CD14-positive monocyte (primary cell): Measurements from ENCODE around the gene RASSF1. TPM values are rescaled to one million over a fixed set of nuclear protein-coding genes. Genes with fewer than 3 reads are reported as not detected.

Source experiments
- DNase-seq, 3 donors: peaks; one replicate each; pipeline ENCODE4 v3.0.0-alpha.2; 2011 to 2022
- H2AFZ ChIP-seq: 2 replicates; pipeline ENCODE4 v1.6.0; 2012; ENCODE audit warnings: mild to moderate bottlenecking, low read depth, low read length, inconsistent platforms; ENCODE audit not compliant: insufficient read depth, poor library complexity, severe bottlenecking
- H3K27ac ChIP-seq, 2 donors: 1 replicate in 1 of 2; 2 replicates in 1 of 2; pipeline ENCODE4 v1.5.1; 2012 to 2013; ENCODE audit warnings: low read length in 2 of 2, control low read depth in 1 of 2, inconsistent platforms in 1 of 2, low read depth in 1 of 2, mild to moderate bottlenecking in 1 of 2
- H3K27me3 ChIP-seq, 2 donors: one replicate each; pipeline versions ENCODE4 v1.6.0 to v1.6.1; 2011 to 2013; ENCODE audit warnings: low read length in 2 of 2; ENCODE audit not compliant: control insufficient read depth in 2 of 2, insufficient read depth in 2 of 2
- H3K36me3 ChIP-seq, 2 donors: replicated peaks in 1 of 2; 1 replicate in 1 of 2; 2 replicates in 1 of 2; pipeline versions ENCODE4 v1.5.1 to v1.6.1; 2012 to 2013; ENCODE audit warnings: low read length in 2 of 2, control low read depth in 1 of 2, inconsistent platforms in 1 of 2, mild to moderate bottlenecking in 1 of 2; ENCODE audit not compliant: insufficient read depth in 2 of 2, control insufficient read depth in 1 of 2
- H3K4me1 ChIP-seq, 2 donors: 1 replicate in 1 of 2; 2 replicates in 1 of 2; pipeline versions ENCODE4 v1.5.1 to v1.6.1; 2012 to 2013; ENCODE audit warnings: low read length in 2 of 2, control low read depth in 1 of 2, inconsistent platforms in 1 of 2, mild to moderate bottlenecking in 1 of 2, moderate library complexity in 1 of 2; ENCODE audit not compliant: insufficient read depth in 2 of 2, control insufficient read depth in 1 of 2
- H3K4me2 ChIP-seq: replicated peaks from 2 replicates; pipeline ENCODE3; 2012; ENCODE audit warnings: low read length, moderate library complexity, mild to moderate bottlenecking; ENCODE audit not compliant: poor library complexity, severe bottlenecking; ENCODE audit errors: extremely low read depth
- H3K4me3 ChIP-seq, 3 experiments: fragments of 200-600 bp in 1 of 3; sonication (generic) in 1 of 3; replicated peaks in 1 of 3; 1 replicate in 2 of 3; 2 replicates in 1 of 3; pipeline ENCODE4 v1.5.1; 2011 to 2013; ENCODE audit warnings: low read length in 3 of 3, mild to moderate bottlenecking in 3 of 3, control low read depth in 2 of 3, low read depth in 2 of 3, inconsistent platforms in 1 of 3, moderate library complexity in 1 of 3
- H3K79me2 ChIP-seq: 2 replicates; pipeline ENCODE4 v1.6.0; 2012; ENCODE audit warnings: mild to moderate bottlenecking, control low read depth, inconsistent platforms, low read length, moderate library complexity; ENCODE audit not compliant: insufficient read depth
- H3K9ac ChIP-seq: 2 replicates; pipeline ENCODE4 v1.6.0; 2017; ENCODE audit warnings: low read length, mild to moderate bottlenecking; ENCODE audit not compliant: insufficient read depth, poor library complexity, severe bottlenecking
- H3K9me3 ChIP-seq, 2 donors: replicated peaks in 1 of 2; 1 replicate in 1 of 2; 2 replicates in 1 of 2; pipeline versions ENCODE4 v1.5.1 to v1.6.1; 2012 to 2013; ENCODE audit warnings: low read length in 2 of 2, control low read depth in 1 of 2; ENCODE audit not compliant: control insufficient read depth in 1 of 2, insufficient read depth in 1 of 2
- H4K20me1 ChIP-seq: 2 replicates; pipeline ENCODE4 v1.6.0; 2012; ENCODE audit warnings: mild to moderate bottlenecking, low read length, control low read depth, moderate library complexity; ENCODE audit not compliant: insufficient read depth
- H3K27ac Mint-ChIP-seq, 7 donors: one replicate each; pipeline ENCODE4 v1.8.0; 2020; ENCODE audit warnings: mild to moderate bottlenecking in 7 of 7, mixed read lengths in 7 of 7, moderate library complexity in 6 of 7, inconsistent platforms in 2 of 7
- H3K27me3 Mint-ChIP-seq, 3 donors: one replicate each; pipeline ENCODE4 v1.8.0; 2021 to 2022; ENCODE audit warnings: low read depth in 3 of 3, mild to moderate bottlenecking in 3 of 3, mixed read lengths in 3 of 3, moderate library complexity in 3 of 3, inconsistent platforms in 1 of 3
- H3K36me3 Mint-ChIP-seq, 2 donors: one replicate each; pipeline ENCODE4 v1.8.0; 2020; ENCODE audit warnings: mixed read lengths in 2 of 2, inconsistent platforms in 1 of 2, mild to moderate bottlenecking in 1 of 2
- H3K4me1 Mint-ChIP-seq: one replicate; pipeline ENCODE4 v1.8.0; 2020; ENCODE audit warnings: mild to moderate bottlenecking, mixed read lengths
- H3K4me3 Mint-ChIP-seq, 2 donors: one replicate each; pipeline ENCODE4 v1.8.0; 2020; ENCODE audit warnings: mild to moderate bottlenecking in 2 of 2, mixed read lengths in 2 of 2, moderate library complexity in 1 of 2
- H3K9me3 Mint-ChIP-seq, 7 donors: one replicate each; pipeline ENCODE4 v1.8.0; 2020 to 2022; ENCODE audit warnings: mixed read lengths in 7 of 7, mild to moderate bottlenecking in 6 of 7, moderate library complexity in 6 of 7, inconsistent platforms in 2 of 7
- CTCF ChIP-seq: fragments of 200-600 bp; IDR thresholded peaks from one replicate; pipeline ENCODE4 v1.8.0; 2022; ENCODE audit warnings: antibody characterized with exemption, mild to moderate bottlenecking
- WGBS: methylation state at CpG from one replicate; pipeline ENCODE4 v1.1.5; 2013; ENCODE audit warnings: missing lambda C conversion rate; ENCODE audit not compliant: insufficient coverage; 5-methylcytosine and 5-hydroxymethylcytosine counted together
- intact Hi-C, 2 donors: fragments of 100-400 bp; cut with micrococcal nuclease; formaldehyde crosslinking; loops; one replicate each; pipeline versions ENCODE4 v1.15.0 to v1.15.1; 2023
- polyA plus RNA-seq, 3 donors: library from polyadenylated mRNA; depleted of rRNA in 1 of 3; unstranded in 2 of 3; stranded (reverse) in 1 of 3; fragments of 300-500 nt in 2 of 3; fragments of >200 nt in 1 of 3; fragmentation: Illumina TruSeq in 2 of 3; gene quantifications; 1 replicate in 2 of 3; 2 replicates in 1 of 3; pipeline ENCODE4 v1.2.3, GENCODE V29; 2012 to 2021

RASSF1 gene
- polyA plus RNA-seq, 3 donors = 16.0 to 229 (median 24.0) TPM

DNA sequence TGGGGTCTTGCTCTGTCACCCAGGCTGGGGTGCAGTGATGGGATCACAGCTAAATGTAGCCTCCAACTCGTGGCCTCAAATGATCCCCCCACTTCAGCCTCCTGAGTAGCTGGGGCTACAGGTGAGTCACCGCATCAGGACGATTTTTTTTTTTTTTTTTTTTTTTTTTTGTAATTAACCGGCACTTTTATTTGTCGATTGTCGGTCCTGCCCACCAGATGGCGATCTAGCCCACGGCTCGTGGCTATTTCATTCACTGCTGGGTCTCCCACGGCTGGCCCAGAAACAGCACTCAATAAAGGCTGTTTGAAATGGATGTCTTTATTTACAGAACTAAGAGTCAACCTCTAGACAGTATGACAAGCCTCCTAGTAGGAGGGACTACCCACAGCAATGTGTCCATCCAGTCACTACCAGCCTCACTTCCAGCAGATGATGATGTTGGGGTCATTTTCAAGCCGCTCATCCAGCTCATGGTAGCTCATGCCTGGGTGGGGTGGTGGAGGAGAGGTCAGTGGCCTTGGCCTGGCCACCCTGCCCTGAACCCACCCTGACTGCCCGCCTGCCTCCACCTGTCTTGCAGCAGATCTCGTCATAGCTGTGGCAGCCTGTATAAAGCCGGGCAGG is 6.7 kb upstream of the RASSF1 start:
- Histone ChIP-seq H2AFZ (no peak overlapping the region), H3K4me1 (peaks cover 54 to 75% of the 10 kb centered on the region in 2 donors), H3K9me3 (no peaks in the 10 kb centered on the region), H4K20me1 (peaks cover 30% of the 10 kb centered on the region), H3K4me3 (no peak overlapping the region), H3K4me2 (no peak overlapping the region), H3K27ac (no peak overlapping the region), H3K27me3 (no peaks in the 10 kb centered on the region), H3K9ac (no peak overlapping the region), H3K79me2 (peaks cover 40% of the 10 kb centered on the region), H3K36me3 (peaks cover 9 to 16% of the 10 kb centered on the region in 2 donors)
- 100% methylated on average over 3 of the region's 14 CpGs for WGBS
- H3K4me3 Mint-ChIP-seq = no peak overlapping the region
- peaks cover 73% of the 10 kb centered on the region for H3K4me1 Mint-ChIP-seq
- peak; percentile 72 for TF ChIP-seq CTCF
- peak; percentile 71 to 81 (median 79) for DNase-seq
- H3K36me3 Mint-ChIP-seq = peaks cover 20 to 22% of the 10 kb centered on the region in 2 donors
- intact Hi-C loops = loop anchor here (2.0 to 5.0 kb wide), 2 partner anchors 200 to 202 kb away; no protein-coding TSS in a partner anchor
- H3K9me3 Mint-ChIP-seq = no peaks in the 10 kb centered on the region
- H3K27me3 Mint-ChIP-seq = no peaks in the 10 kb centered on the region
- peak overlapping the region in 2 of 7 donors; percentile 65 to 80 for H3K27ac Mint-ChIP-seq

GRCh38 chr3:50345586-50346234 is 5.1 kb upstream of the RASSF1 start, which contains the start of gene ZMYND10:
ZMYND10 (minus strand) TSS chr3:50345732; CDS start chr3:50345579, 153 bp downstream.
- H3K36me3 ChIP-seq = peaks cover 9 to 16% of the 10 kb centered on the region in 2 donors
- Mint-ChIP-seq H3K4me3 (peak within 1 kb of the TSS; percentile 80 to 90), H3K9me3 (no peaks in the 10 kb centered on the region), H3K27ac (peak within 1 kb of the TSS; percentile 70 to 89 (median 82)), H3K36me3 (peaks cover 17 to 18% of the 10 kb centered on the region in 2 donors), H3K4me1 (peaks cover 79% of the 10 kb centered on the region), H3K27me3 (no peaks in the 10 kb centered on the region)
- peak; percentile 64 to 72 (median 70) for DNase-seq
- H3K27me3 ChIP-seq = no peaks in the 10 kb centered on the region
- H3K27ac ChIP-seq = no peak within 1 kb of the TSS
- no peaks in the 10 kb centered on the region for H3K9me3 ChIP-seq
- peaks cover 59 to 79% of the 10 kb centered on the region in 2 donors for H3K4me1 ChIP-seq
- peaks cover 15% of the 10 kb centered on the region for H4K20me1 ChIP-seq
- H3K9ac ChIP-seq = no peak within 1 kb of the TSS
- peak within 1 kb of the TSS; percentile 67 for H2AFZ ChIP-seq
- WGBS = 7% methylated on average over 45 of the region's 45 CpGs
- intact Hi-C loops = loop anchor here (2.0 to 5.0 kb wide), 2 partner anchors 202 to 203 kb away; no protein-coding TSS in a partner anchor
- H3K4me3 ChIP-seq = peak within 1 kb of the TSS; percentile 26 to 70 (median 42)
- peak within 1 kb of the TSS; percentile 83 for H3K4me2 ChIP-seq
- peaks cover 43% of the 10 kb centered on the region for H3K79me2 ChIP-seq
- no peak for TF ChIP-seq CTCF
